RKO (cell line): ENCODE data around the gene KCNK10.

Experiments used
- DNase-seq: peaks from one replicate; pipeline ENCODE4 v3.0.0-alpha.2; 2016; ENCODE audit warnings: low spot score

Gene KCNK10, protein sequence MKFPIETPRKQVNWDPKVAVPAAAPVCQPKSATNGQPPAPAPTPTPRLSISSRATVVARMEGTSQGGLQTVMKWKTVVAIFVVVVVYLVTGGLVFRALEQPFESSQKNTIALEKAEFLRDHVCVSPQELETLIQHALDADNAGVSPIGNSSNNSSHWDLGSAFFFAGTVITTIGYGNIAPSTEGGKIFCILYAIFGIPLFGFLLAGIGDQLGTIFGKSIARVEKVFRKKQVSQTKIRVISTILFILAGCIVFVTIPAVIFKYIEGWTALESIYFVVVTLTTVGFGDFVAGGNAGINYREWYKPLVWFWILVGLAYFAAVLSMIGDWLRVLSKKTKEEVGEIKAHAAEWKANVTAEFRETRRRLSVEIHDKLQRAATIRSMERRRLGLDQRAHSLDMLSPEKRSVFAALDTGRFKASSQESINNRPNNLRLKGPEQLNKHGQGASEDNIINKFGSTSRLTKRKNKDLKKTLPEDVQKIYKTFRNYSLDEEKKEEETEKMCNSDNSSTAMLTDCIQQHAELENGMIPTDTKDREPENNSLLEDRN

DNA sequence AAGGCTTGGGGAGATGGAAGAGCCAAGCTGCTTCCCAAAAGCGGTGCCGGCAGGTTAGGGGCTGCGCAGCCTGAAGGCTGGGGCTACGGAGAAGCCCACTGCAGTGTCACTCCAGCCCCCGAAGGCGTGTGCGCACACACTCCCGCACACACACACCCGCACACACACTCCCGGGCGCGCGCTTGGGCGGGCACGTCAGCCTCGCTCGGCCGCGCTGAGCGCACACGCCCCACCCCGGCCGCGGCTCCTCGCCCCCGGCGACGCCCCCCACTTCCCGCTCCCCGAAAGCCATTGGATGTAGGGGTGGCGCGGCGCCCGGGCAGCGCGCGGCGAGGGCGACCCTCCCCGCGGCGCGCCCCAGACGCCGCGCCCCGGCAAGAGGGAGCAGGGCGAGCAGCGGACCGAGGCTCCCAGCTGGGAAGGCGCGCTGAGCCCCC is at the start of gene KCNK10:
Gene KCNK10, minus strand, starts transcription at position 184 of the 437 bp plus-strand sequence. CDS start 471 bp downstream, outside the sequence.
- DNase-seq, result no peak

GRCh38 chr14:88369496-88369895 is 46.4 kb upstream of the KCNK10 start:
- DNase-seq, result no peak

DNA sequence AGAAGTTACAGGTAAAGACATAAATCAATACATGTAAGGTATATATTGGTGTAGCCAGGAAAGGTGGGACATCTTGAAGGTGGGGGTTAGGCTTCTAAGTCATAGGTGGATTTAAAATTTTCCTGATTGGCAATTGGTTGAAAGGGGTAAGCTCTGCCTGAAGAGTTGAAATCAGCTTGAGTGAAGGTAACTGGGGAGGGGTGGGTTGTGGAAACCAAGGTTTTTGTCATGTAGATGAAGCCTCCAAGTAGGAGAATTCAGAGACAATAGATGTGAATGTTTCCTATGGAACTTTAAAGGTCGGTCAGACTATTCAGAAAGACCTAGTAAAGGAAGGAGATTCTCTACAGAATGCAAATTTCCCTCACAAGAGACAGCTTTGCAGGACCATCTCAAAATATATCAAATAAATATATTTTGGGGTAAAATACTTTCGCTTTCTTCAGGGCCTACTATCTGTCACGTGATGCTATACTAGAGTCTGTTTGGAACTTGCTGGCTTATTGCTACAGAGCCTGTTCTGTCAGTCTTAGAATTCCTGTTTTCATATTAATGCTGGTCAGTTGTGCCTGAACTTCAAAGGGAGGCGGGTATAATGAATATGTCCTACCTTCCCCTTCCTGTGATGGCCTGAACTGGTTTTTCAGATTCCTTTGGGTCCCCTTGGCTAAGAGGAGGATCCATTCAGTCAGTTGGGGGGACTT is 41.8 kb upstream of the KCNK10 start:
- DNase-seq, result no peak

- DNase-seq, result no peak
These were observed 40.6 kb upstream of the KCNK10 start for GRCh38 chr14:88363644-88364043.

DNA sequence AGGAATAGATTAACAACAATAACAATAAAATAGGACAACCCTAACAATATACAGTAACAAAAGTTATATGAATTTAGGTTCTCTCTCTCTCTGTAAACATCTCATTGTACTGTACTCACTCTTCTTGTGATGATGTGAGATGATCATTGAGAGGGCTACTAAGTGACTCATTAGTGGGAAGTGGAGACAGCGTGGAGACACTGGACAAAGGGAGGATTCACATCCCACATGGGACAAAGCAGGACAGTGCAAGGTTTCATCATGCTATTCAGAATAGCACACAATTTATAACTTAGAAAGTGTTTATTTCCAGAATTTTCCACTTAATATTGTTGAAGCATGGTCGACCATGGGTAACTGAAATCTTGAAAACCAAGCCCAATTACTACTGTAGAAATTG is 36.4 kb upstream of the KCNK10 start:
- no peak for DNase-seq

- DNase-seq, result no peak
These were observed 31.3 kb upstream of the KCNK10 start for GRCh38 chr14:88354358-88354757.

GRCh38 chr14:88352698-88353097 is 29.6 kb upstream of the KCNK10 start:
- DNase-seq, result no peak

- no peak for DNase-seq
These were observed 29.1 kb upstream of the KCNK10 start for GRCh38 chr14:88351966-88352691.

GRCh38 chr14:88348546-88348945 is 25.5 kb upstream of the KCNK10 start:
- no peak for DNase-seq

DNA sequence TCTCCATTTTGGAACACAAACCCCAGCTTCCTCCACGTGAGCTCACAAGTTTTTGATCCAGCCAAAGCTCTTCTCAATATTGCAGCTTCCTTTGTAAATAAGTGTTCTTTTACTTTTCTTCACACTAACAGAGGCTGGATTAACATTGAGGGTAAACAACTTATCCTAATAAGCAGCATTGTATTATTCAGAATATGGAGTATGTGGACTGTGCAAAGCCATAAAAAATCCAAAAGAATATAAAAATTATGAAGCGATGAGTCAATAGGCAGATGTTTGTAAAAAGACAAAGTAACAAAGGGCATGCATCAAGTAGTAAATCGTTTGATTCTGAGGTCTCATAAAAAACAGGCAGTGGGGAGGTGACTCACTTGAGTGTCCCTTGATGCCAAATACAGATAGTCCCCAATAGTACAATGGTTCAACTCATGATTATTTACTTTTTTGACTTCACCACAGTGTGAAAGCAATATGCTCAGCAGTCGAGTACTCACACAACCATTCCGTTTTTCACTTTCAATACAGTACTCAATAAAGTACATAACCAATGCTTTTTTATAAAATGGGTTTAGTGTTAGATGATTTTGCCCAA is 23.1 kb upstream of the KCNK10 start:
- no peak for DNase-seq

- no peak for DNase-seq
These were observed 19.9 kb upstream of the KCNK10 start for GRCh38 chr14:88342980-88343379.

DNA sequence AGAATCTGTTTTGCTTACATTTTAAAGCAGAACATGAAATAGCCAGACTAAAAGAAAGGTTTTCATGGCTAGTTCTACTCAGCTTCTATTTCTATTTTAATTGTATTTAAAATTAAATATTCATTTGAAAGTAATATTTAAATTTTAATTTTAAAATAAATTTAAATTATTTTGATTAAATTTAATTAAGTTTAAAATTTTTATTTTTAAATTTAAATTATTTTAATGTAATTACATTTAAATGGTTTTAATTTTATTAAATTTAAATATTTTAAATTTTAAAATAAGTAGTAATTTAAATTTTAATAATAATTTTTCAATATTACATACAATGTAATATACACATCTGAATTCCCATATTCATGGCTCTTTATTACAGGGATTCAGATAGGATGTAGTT is 17.3 kb upstream of the KCNK10 start:
- no peak for DNase-seq

GRCh38 chr14:88333036-88333435 is 10.0 kb upstream of the KCNK10 start:
- no peak for DNase-seq

DNA sequence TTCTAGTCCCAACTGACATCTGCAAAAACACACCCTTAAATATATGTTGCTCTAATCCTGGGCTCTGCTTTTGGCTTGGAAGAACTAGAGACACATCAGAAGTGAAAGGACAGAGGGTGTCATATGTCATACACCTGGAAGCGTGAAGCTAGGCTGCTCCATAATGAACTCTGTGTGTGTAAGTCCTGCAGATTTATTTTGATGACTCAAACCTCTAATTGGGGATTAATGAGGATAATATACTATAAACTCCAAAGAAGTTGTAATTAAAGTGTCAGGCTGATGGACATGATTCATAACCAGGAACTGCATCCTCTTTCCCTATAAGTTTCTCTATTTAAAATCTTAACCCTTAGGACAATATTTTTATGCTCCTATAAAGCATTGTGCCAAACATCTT is 4.4 kb upstream of the KCNK10 start:
- no peak for DNase-seq

GRCh38 chr14:88326352-88327103 is 3.5 kb upstream of the KCNK10 start:
- DNase-seq, result no peak

DNA sequence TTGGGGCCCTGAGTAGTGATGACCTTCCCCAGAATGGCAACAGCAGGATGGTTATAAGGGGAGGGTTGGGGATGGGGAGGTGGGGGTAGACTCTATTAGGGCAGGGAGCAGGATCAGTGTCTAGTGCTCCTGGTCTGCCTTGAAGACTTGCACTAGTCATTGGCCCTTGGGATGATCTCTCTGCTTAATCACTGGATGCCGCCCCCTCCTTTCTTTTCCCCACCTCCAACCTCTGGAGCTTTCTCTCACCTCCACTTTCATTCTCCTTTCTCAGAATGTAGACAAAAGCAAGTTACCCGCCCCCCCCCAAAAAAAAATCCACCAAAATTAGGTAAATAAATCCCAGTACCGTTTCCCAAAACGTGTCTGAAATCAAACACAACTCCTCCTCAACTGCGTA is 2.8 kb upstream of the KCNK10 start:
- no peak for DNase-seq

DNA sequence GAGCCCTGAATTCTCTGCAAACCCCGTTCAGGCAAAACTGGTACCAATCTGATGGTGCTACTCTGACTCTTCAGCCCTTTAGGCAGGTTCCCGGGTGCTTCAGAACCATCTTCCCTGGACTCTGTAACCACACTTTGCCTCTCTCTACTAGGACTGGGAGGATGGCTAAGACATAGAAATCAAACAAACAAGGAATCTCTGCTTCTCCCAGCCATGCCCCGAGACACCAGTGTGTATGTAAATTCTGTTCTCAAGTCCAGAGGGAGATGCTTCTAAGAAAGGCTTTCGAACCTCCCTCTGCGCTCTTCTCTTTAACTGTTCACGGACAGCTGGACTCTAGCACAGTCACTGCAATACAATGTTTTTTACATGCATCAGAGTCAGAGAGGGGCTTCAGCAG is 1.9 kb upstream of the KCNK10 start:
- DNase-seq, result no peak

DNA sequence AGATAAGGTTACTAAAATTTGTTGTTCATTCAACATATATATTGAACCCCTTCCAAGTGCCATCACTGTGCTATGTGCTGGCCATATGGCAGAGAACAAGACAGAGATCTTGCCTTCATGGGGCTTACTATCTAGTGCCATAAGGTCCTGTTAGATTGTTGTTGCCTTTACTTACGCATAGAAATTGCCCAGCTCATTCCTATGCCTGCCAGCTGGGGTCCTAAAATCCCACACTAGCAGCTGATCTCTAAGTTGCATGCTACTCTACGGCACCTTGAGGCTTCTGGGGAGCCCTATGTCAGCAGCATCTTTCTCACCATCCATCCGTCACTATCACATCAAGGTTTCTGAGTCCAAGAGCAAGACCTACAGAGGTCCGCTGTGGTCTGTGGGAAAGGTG is 1.4 kb upstream of the KCNK10 start:
- DNase-seq, result no peak

GRCh38 chr14:88323523-88324199 is 592 bp upstream of the KCNK10 start:
- no peak for DNase-seq

- DNase-seq, result no peak
These were observed 474 bp downstream of the KCNK10 start for GRCh38 chr14:88322504-88323085.
